Measurements from ENCODE around the gene EXOC6B. TPM values are rescaled to one million over a fixed set of nuclear protein-coding genes. Genes with fewer than 3 reads are reported as not detected.
"Not testable (repeated sequence)": the region's sequence is repeated elsewhere in the genome, so short reads cannot be mapped to it uniquely, and the experiment has no call there.

Gene EXOC6B
- total RNA-seq, 2 donors from 2014 or later: 10.8 to 12.8 TPM

- no peak overlapping the region for H3K4me3 Mint-ChIP-seq
- peaks cover 4 to 10% of the 10 kb centered on the region in 2 donors for H3K4me1 Mint-ChIP-seq (ENCODE audit: low read depth in 2 of 2)
- no peak overlapping the region for H3K27ac Mint-ChIP-seq
- DNase-seq (ENCODE audit: low spot score) (no peak), ATAC-seq (no peak)
- H3K36me3 Mint-ChIP-seq: peaks cover 34% of the 10 kb centered on the region
- H3K27me3 Mint-ChIP-seq: no peaks in the 10 kb centered on the region
- peaks cover 35% of the 10 kb centered on the region for H3K9me3 Mint-ChIP-seq
Measured at GRCh38 chr2:72439892-72440291, 385.9 kb downstream of the EXOC6B start.

- DNase-seq (ENCODE audit: low spot score): no peak
- H3K27me3 Mint-ChIP-seq: no peaks in the 10 kb centered on the region
- H3K36me3 Mint-ChIP-seq: peaks cover 37% of the 10 kb centered on the region
- ATAC-seq: no peak
- H3K4me3 Mint-ChIP-seq: no peak overlapping the region
- H3K9me3 Mint-ChIP-seq: peaks cover 44% of the 10 kb centered on the region
- H3K27ac Mint-ChIP-seq: no peak overlapping the region
- H3K4me1 Mint-ChIP-seq (ENCODE audit: low read depth in 2 of 2): peaks cover 4 to 10% of the 10 kb centered on the region in 2 donors
Measured at GRCh38 chr2:72438364-72438763, 387.5 kb downstream of the EXOC6B start.

DNA sequence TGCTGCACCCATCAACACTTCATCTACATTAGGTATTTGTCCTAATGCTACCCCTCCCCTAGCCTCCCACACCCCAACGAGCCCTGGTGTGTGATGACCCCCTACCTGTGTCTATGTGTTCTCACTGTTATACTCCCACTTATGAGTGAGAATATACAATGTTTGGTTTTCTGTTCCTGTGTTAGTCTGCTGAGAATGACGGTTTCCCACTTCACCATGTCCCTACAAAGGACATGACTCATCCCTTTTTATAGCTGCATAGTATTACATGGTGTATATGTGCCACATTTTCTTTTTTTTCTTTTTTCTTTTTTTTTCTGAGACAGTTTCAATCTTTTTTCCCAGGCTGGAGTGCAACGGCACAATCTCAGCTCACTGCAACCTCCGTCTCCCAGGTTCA is 394.1 kb downstream of the EXOC6B start:
- no peak overlapping the region for H3K27ac Mint-ChIP-seq
- H3K36me3 Mint-ChIP-seq: peaks cover 19% of the 10 kb centered on the region
- no peak for ATAC-seq
- no peak overlapping the region for H3K4me3 Mint-ChIP-seq
- no peak for DNase-seq (ENCODE audit: low spot score)
- peaks cover 0 to 2% of the 10 kb centered on the region in 2 donors for H3K4me1 Mint-ChIP-seq (ENCODE audit: low read depth in 2 of 2)
- H3K9me3 Mint-ChIP-seq: peaks cover 30% of the 10 kb centered on the region
- no peaks in the 10 kb centered on the region for H3K27me3 Mint-ChIP-seq

GRCh38 chr2:72427022-72427861 is 398.6 kb downstream of the EXOC6B start:
- H3K9me3 Mint-ChIP-seq: peaks cover 8% of the 10 kb centered on the region
- ATAC-seq (peak in 1 of 2 donors; percentile 48), DNase-seq (ENCODE audit: low spot score) (no peak)
- peaks cover 0 to 2% of the 10 kb centered on the region in 2 donors for H3K4me1 Mint-ChIP-seq (ENCODE audit: low read depth in 2 of 2)
- H3K27me3 Mint-ChIP-seq: no peaks in the 10 kb centered on the region
- H3K4me3 Mint-ChIP-seq: no peak overlapping the region
- H3K27ac Mint-ChIP-seq: no peak overlapping the region
- no peaks in the 10 kb centered on the region for H3K36me3 Mint-ChIP-seq

- DNase-seq (ENCODE audit: low spot score) (no peak), ATAC-seq (no peak)
- H3K4me3 Mint-ChIP-seq: no peak overlapping the region
- no peaks in the 10 kb centered on the region for H3K36me3 Mint-ChIP-seq
- no peak overlapping the region for H3K27ac Mint-ChIP-seq
- peaks cover 0 to 2% of the 10 kb centered on the region in 2 donors for H3K4me1 Mint-ChIP-seq (ENCODE audit: low read depth in 2 of 2)
- H3K9me3 Mint-ChIP-seq: peaks cover 8% of the 10 kb centered on the region
- no peaks in the 10 kb centered on the region for H3K27me3 Mint-ChIP-seq
Measured at GRCh38 chr2:72425996-72426395, 399.8 kb downstream of the EXOC6B start.

DNA sequence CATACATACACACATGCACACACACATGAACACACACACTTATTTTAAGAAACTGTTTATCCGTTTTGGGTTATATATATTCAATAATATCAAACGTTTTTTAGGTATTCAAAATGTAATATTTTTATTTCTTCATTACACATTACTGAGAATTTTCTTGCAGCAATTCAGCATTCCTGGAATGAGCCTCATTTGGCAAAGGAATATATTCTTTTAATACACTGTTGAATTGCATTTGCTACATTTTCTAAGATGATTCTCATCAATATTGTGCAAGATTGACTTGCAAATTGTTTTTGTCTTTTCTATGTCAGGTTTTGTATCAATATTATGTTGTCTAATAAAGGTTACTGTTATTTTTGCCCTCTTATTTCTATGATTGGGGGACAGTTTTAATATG is 402.1 kb downstream of the EXOC6B start:
- no peak for ATAC-seq
- peaks cover 0 to 2% of the 10 kb centered on the region in 2 donors for H3K4me1 Mint-ChIP-seq (ENCODE audit: low read depth in 2 of 2)
- H3K27me3 Mint-ChIP-seq: no peaks in the 10 kb centered on the region
- H3K36me3 Mint-ChIP-seq: no peaks in the 10 kb centered on the region
- peaks cover 11% of the 10 kb centered on the region for H3K9me3 Mint-ChIP-seq
- H3K27ac Mint-ChIP-seq: no peak overlapping the region
- DNase-seq (ENCODE audit: low spot score): no peak
- H3K4me3 Mint-ChIP-seq: no peak overlapping the region

DNA sequence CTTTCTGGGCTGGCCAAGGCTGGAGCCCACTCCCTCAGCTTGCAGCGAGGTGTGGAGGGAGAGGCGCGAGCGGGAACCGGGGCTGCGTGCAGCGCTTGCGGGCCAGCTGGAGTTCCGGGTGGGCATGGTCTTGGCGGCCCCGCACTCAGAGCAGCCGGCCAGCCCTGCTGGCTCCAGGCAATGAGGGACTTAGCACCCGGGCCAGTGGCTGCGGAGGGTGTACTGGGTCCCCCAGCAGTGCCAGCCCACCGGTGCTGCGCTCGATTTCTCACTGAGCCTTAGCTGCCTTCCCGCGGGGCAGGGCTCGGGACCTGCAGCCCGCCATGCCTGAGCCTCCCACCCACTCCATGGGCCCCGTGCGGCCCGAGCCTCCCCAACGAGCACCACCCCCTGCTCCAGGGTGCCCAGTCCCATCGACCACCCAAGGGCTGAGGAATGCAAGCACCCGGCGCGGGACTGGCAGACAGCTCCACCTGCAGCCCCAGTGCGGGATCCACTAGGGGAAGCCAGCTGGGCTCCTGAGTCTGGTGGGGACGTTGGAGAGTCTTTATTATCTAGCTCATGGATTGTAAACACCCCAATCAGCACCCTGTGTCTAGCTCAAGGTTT is 404.0 kb downstream of the EXOC6B start:
- not testable (repeated sequence) for H3K27me3 Mint-ChIP-seq; DNase-seq (ENCODE audit: low spot score); H3K4me3 Mint-ChIP-seq; H3K4me1 Mint-ChIP-seq (ENCODE audit: low read depth in 2 of 2); H3K36me3 Mint-ChIP-seq; H3K27ac Mint-ChIP-seq; ATAC-seq; H3K9me3 Mint-ChIP-seq

DNA sequence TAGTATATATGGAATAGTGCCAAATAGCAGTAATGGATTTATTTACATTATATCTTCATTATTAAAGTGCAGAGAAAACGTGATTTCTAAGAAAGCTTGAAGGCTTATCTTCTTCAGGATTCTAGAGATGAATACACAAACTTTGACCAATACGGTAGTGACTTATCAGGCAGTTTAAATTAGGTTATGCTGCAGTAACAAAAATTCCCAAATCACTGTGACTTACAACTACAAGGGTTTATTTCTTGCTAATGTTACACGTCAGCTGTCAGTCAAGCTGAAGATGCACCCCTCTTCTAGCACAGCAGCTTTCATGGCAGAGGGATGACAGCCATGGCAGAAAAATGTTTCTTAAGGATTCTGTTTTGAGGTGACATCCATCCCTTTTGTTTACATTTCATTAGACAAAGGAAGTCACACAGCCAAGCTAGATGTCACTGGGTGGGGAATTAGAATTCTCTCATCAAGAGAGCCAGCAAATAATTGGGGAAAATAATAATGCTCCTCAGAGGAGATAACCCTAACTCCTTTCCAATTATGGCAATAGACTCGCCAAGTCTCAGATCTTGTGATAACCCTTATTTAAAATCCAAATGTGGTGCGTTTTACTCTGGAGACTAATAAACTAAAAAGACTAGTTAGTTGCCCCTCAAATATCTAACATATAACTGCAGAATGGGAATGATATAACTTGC is 409.9 kb downstream of the EXOC6B start:
- Mint-ChIP-seq H3K27me3 (no peaks in the 10 kb centered on the region), H3K9me3 (peaks cover 6% of the 10 kb centered on the region), H3K4me3 (no peak overlapping the region), H3K4me1 (ENCODE audit: low read depth in 2 of 2) (no peaks in the 10 kb centered on the region), H3K36me3 (no peaks in the 10 kb centered on the region), H3K27ac (no peak overlapping the region)
- ATAC-seq: no peak
- DNase-seq (ENCODE audit: low spot score): no peak

- ATAC-seq (no peak), DNase-seq (ENCODE audit: low spot score) (no peak)
- Mint-ChIP-seq H3K36me3 (no peaks in the 10 kb centered on the region), H3K4me1 (ENCODE audit: low read depth in 2 of 2) (no peaks in the 10 kb centered on the region), H3K9me3 (peaks cover 6% of the 10 kb centered on the region), H3K4me3 (no peak overlapping the region), H3K27ac (no peak overlapping the region), H3K27me3 (no peaks in the 10 kb centered on the region)
Measured at GRCh38 chr2:72415241-72415661, 410.6 kb downstream of the EXOC6B start.

- Mint-ChIP-seq H3K27me3 (no peaks in the 10 kb centered on the region), H3K27ac (no peak overlapping the region), H3K9me3 (peaks cover 4% of the 10 kb centered on the region), H3K4me1 (ENCODE audit: low read depth in 2 of 2) (no peaks in the 10 kb centered on the region), H3K36me3 (no peaks in the 10 kb centered on the region), H3K4me3 (no peak overlapping the region)
- DNase-seq (ENCODE audit: low spot score) (no peak), ATAC-seq (no peak)
Measured at GRCh38 chr2:72414137-72414760, 411.6 kb downstream of the EXOC6B start.

DNA sequence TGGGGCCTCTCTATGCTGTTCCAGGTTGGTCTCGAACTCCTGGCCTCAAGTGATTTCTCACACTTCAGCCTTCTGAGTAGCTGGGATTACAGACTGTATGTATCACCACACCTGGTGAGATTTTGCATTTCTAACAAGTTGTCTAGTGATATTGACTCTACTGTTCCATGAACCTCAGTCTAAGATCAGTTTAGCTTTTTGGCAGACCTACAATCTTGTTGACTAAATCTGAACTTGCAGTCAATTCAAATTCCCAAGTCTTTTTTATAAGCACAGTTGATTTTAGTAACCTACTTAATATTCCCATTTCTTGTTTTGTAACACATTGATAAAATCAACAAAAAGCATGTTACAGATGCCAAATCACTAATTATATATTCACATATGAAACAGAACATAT is 412.1 kb downstream of the EXOC6B start:
- H3K27me3 Mint-ChIP-seq: no peaks in the 10 kb centered on the region
- no peaks in the 10 kb centered on the region for H3K4me1 Mint-ChIP-seq (ENCODE audit: low read depth in 2 of 2)
- no peak for ATAC-seq
- H3K27ac Mint-ChIP-seq: no peak overlapping the region
- no peak overlapping the region for H3K4me3 Mint-ChIP-seq
- H3K9me3 Mint-ChIP-seq: peaks cover 4% of the 10 kb centered on the region
- no peaks in the 10 kb centered on the region for H3K36me3 Mint-ChIP-seq
- no peak for DNase-seq (ENCODE audit: low spot score)

DNA sequence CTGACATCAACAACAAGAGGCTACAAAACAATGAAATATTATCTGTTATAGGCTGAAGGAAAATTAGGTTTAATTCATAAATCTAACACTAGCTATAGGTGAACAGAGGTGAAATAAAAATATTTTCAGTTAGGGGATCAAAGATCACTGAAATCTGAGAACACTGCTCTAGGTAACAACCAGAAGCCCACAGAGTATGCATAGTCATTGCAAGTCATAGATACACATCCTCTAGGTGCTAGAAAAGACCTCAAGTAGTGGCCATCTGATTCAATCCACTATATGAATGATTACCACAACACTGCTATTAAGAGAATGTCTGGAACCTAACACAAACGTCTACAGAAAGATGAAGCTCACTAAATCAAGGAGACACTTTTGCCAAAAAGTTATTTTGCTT is 413.6 kb downstream of the EXOC6B start:
- H3K36me3 Mint-ChIP-seq: no peaks in the 10 kb centered on the region
- H3K4me3 Mint-ChIP-seq: no peak overlapping the region
- no peaks in the 10 kb centered on the region for H3K4me1 Mint-ChIP-seq (ENCODE audit: low read depth in 2 of 2)
- DNase-seq (ENCODE audit: low spot score) (no peak), ATAC-seq (no peak)
- H3K27me3 Mint-ChIP-seq: no peaks in the 10 kb centered on the region
- no peak overlapping the region for H3K27ac Mint-ChIP-seq
- peaks cover 4% of the 10 kb centered on the region for H3K9me3 Mint-ChIP-seq

- H3K27me3 Mint-ChIP-seq: no peaks in the 10 kb centered on the region
- no peaks in the 10 kb centered on the region for H3K4me1 Mint-ChIP-seq (ENCODE audit: low read depth in 2 of 2)
- ATAC-seq (no peak), DNase-seq (ENCODE audit: low spot score) (no peak)
- H3K4me3 Mint-ChIP-seq: no peak overlapping the region
- peaks cover 14% of the 10 kb centered on the region for H3K36me3 Mint-ChIP-seq
- no peak overlapping the region for H3K27ac Mint-ChIP-seq
- H3K9me3 Mint-ChIP-seq: peaks cover 12% of the 10 kb centered on the region
Measured at GRCh38 chr2:72399879-72400278, 426.0 kb downstream of the EXOC6B start.

- no peaks in the 10 kb centered on the region for H3K4me1 Mint-ChIP-seq (ENCODE audit: low read depth in 2 of 2)
- no peak overlapping the region for H3K4me3 Mint-ChIP-seq
- H3K27ac Mint-ChIP-seq: no peak overlapping the region
- ATAC-seq: no peak
- no peak for DNase-seq (ENCODE audit: low spot score)
- peaks cover 18% of the 10 kb centered on the region for H3K9me3 Mint-ChIP-seq
- no peaks in the 10 kb centered on the region for H3K27me3 Mint-ChIP-seq
- peaks cover 10% of the 10 kb centered on the region for H3K36me3 Mint-ChIP-seq
Measured at GRCh38 chr2:72395096-72395495, 430.7 kb downstream of the EXOC6B start.
